Measurements from ENCODE around the gene PACS1.

DNA sequence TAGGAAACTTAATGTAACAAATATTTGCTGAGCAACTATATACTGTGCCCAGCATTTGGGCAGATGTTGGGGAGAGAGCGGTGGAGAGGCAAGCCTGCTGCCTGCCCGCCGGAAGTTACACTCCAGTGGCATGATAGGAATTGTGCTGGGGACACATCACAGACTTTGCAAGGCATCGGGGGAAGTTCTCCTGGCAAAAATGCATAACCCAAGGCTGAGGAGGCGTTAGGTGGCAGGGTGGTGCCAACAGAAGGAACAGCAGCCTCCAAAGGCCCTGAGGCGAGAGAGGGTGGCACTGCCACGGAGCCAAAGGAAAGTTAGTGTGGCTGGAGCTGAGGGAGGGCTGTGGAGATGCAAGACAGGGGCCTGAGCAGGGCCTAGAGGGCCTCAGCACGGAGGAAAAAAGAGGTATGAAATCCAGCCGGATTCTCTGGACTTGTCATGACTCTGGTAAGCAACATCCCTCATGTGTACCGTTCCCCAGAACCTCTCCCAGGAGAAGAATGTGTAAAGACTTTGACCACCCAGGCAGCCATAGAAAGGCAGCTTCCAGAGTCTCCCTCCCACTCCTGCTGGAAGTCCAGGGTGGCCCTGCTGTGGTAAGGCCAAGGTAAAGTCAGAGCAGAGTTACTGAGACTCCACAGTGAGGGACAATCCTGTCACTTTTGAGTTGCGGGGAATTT, 122.2 kb downstream of the PACS1 start:
- no peak for TF ChIP-seq POLR2AphosphoS5 (IDR thresholded peaks at IDR 0.05)
- TF ChIP-seq, protein P1, sequence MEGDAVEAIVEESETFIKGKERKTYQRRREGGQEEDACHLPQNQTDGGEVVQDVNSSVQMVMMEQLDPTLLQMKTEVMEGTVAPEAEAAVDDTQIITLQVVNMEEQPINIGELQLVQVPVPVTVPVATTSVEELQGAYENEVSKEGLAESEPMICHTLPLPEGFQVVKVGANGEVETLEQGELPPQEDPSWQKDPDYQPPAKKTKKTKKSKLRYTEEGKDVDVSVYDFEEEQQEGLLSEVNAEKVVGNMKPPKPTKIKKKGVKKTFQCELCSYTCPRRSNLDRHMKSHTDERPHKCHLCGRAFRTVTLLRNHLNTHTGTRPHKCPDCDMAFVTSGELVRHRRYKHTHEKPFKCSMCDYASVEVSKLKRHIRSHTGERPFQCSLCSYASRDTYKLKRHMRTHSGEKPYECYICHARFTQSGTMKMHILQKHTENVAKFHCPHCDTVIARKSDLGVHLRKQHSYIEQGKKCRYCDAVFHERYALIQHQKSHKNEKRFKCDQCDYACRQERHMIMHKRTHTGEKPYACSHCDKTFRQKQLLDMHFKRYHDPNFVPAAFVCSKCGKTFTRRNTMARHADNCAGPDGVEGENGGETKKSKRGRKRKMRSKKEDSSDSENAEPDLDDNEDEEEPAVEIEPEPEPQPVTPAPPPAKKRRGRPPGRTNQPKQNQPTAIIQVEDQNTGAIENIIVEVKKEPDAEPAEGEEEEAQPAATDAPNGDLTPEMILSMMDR (IDR thresholded peaks at IDR 0.05), result no peak
- no peak for TF ChIP-seq POLR2A (IDR thresholded peaks at IDR 0.05)
- TF ChIP-seq EP300 (IDR thresholded peaks at IDR 0.05), result no peak

Data from stomach (tissue), 4 donors.